Hematopoietic multipotent progenitor cell treated with erythropoietin and hydrocortisone succinate and interleukin-3 and kit ligand, for 4 days (in vitro differentiated cells): ENCODE results near the gene ECT2.
"Not testable (repeated sequence)": the region's sequence is repeated elsewhere in the genome, so short reads cannot be mapped to it uniquely, and the experiment has no call there.

ENCODE experiments used
- DNase-seq: peaks from one replicate; pipeline ENCODE4 v3.0.0-alpha.2; 2015

Gene ECT2

DNA sequence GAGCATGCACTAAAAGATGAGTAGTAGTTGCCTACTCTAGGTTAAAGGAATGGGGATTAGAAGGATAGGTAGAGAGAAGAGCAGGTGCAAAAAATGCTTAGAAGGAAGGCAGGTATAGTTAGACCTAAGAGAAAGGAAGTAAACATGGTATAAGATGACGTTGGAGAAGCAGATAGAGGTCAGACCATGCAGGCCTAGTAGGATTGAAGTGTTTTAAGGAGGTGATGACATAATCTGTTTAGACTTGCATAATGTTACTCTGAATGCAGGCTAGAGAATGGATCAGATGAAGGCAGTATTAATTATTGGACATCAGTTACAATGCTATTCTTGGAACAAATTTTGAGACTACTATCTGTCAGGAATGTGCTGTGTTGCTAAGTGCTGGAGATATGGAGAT lies 11.1 kb upstream of the ECT2 start:
- DNase-seq: no peak

DNA sequence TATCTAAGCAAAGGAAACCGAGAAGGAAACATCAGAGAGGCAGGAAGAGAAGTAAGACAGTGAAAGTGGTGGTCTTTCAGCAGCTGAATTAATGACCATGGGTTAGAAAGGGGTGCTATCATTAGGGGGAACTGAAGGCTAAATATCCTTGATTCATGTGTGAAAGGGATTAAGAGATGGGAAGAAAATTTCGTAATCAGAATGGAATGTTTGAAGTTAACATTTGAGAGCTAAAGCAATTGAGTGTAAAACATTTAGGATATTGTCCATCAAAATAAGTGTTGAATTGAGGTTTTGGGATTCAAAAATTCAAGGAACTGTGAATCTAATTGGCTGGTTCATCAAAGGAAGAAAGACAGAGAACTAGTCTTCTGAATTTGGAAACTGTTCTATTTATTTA lies 4.1 kb upstream of the ECT2 start:
- DNase-seq: no peak

DNA sequence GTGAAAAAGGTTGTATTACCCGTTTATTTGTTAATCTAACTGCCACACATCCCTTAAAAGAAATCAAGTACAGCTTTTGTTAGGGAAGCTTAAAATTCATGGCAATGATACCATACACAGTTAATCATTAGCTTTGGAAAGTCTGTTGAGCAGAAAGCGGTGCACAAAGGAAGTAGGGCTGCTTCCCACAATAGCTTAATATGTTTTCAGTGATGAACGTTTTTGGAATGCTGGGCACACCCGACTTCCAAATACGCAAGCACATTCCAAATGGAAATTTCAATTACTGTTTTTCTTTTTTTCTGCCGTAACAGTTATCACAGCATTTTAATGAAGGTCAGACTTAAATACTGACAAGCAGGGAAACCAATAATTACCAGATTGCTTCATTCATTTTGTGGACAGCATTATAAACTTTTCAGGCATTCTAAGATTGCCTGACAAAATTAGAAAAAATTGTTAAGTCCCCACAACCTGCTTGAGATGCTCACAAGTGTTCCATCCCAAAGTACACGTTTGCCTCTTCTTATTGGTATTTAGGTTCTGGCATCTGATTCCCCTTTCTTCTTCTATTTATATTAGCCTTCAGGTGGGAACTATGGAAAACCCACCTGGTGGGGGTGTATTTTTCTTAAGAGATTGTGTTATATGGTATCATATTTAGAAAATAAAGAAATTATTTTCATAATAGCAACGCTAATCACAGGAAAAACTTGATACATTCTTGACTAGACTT lies 1.1 kb upstream of the ECT2 start:
- DNase-seq: no peak

DNA sequence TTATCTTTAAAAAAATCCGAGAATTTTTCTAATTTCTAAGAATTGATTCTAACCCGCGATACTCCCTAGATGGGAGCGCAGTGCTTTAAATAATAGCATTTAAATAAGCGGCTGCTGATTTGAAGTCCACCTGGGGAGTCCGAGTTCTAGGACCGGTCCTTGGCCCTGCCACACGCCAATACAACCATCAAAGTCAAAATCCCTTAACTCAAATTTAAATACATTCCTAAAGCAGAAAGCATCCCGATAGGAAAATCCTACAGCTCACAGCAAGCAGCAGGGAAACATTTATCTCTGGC lies 508 bp upstream of the ECT2 start:
- no peak for DNase-seq

- DNase-seq: peak; percentile 82
These were observed 714 bp downstream of the ECT2 start for GRCh38 chr3:172751175-172751704.

GRCh38 chr3:172752651-172753050 lies 2.1 kb downstream of the ECT2 start:
- DNase-seq: no peak

- no peak for DNase-seq
These were observed 2.6 kb downstream of the ECT2 start for GRCh38 chr3:172753125-172753524.

GRCh38 chr3:172760416-172760815 lies 9.9 kb downstream of the ECT2 start:
- not testable (repeated sequence) for DNase-seq

DNA sequence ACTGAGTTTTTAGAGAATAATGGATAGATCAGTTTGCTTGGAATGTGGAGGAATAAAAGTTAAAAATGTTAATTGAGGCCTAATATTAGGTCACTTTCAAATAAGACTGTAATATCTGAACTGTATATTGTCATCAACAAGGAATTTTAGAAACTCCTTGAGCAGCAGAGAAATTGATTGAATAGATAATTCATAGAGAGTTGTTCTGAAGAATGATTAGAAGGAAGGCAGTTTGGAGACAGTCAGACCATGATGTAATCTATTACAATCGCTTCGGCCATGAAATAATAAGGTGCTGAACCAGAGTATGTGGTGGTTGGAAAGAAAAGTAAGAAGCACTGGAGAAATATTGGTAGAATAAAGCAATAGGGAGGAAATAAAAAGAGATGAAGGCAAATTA lies 15.7 kb downstream of the ECT2 start:
- no peak for DNase-seq

GRCh38 chr3:172766718-172767405 lies 16.3 kb downstream of the ECT2 start:
- no peak for DNase-seq

DNA sequence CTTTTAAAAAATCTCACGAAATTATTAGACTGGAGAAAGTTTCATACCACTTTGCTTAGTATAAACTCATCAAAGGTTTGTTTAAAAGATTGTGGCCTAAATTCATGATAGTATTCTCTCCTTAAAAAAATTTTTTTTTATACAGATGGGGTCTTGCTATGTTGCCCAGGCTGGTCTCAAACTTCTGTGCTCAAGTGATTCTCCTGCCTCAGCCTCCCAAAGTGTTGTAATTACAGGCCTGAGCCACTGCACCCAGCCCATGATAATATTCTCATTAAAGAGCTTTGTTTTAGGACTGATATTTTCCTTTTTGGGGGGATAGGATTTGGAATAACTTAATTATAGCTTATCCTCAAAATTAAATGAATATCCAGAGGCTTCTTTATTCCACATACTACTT lies 19.9 kb downstream of the ECT2 start:
- no peak for DNase-seq

DNA sequence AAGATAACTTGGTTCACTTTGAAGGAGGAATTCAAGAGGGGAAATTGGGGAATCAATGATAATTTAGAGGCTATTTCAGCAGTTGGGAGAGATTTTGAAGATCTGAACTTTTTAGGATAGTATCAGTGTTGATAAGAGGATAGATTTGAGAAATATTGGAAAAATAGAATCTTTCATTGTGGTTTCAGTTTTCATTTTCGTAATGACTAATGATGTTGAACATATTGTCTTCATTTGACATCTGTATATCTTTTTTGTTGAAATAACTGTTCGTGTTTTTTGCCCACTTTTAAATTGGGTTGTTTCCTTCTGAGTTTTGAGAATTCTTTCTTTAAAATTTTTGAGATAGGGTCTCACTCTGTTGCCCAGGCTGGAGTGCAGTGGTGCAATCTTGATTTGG lies 21.1 kb downstream of the ECT2 start:
- DNase-seq: no peak

DNA sequence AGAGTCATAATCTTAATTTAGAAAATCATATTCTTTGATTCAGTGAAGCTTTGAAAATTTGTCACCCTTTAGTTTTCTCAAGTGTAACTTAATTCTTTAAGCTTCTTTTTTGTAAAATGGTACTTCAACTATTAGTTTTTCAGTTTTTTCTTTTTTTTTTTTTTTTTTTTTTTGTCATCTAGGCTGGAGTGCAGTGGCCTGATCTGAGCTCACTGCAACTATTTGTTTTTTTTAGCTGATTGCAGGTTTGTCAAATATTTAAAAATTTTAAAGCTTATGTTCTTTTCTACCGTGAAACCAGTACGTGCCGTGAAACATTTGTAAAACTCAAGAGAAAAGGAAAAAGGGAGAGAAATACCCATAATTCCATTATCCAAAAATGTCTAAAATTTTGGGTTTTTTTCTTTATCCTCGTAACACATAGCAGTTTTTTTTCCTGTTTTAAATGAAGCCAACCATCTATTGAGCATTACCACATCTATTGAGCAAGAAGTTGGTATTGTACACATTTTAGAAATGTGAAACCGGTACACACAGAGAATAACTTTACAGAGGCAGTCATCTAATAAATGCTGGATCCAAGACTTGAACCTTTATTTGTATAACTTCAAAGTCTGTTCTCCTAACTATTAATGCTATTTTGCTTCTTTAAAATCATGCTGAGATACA lies 25.7 kb downstream of the ECT2 start:
- no peak for DNase-seq

GRCh38 chr3:172777901-172778300 lies 27.4 kb downstream of the ECT2 start:
- no peak for DNase-seq

GRCh38 chr3:172782235-172782634 lies 31.7 kb downstream of the ECT2 start:
- DNase-seq: no peak

- no peak for DNase-seq
These were observed 35.5 kb downstream of the ECT2 start for GRCh38 chr3:172786036-172786435.

DNA sequence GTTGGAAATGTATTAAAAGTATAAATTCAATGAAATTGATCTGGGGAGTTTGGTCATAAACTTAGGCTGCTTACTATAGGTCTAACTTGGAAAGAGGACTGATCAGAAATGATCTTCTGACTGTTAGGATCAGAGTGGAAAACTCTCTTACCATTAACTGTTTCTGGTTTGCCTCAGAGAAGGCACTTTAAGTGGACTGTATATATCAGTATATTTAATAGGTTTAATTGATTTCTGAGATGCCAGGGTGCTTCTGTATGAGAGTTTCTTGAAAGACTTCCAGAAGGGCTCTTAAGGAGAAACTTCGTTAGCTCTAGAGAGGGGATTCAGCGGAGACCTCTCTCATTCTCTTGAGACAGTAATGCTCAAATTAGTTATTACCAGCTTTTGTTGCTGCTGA lies 36.5 kb downstream of the ECT2 start:
- no peak for DNase-seq

DNA sequence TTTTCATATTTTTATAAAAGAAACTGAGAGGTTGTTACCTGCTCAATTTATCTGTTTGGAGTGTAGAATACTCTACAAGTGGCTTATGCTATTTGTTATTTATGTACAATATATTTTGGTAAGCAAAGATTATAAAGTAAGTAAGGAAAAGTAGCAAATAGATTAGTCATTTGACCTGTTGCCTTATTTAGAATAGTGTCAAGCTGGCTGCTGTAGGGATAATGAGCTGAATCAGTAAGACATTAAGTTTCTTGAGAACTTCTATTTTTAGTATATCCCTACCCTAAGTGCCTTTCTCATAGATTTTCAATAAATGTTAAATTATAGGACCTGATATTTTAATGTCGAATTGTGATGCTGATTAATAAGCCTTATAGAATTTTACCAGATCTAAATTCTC lies 37.2 kb downstream of the ECT2 start:
- DNase-seq: no peak

DNA sequence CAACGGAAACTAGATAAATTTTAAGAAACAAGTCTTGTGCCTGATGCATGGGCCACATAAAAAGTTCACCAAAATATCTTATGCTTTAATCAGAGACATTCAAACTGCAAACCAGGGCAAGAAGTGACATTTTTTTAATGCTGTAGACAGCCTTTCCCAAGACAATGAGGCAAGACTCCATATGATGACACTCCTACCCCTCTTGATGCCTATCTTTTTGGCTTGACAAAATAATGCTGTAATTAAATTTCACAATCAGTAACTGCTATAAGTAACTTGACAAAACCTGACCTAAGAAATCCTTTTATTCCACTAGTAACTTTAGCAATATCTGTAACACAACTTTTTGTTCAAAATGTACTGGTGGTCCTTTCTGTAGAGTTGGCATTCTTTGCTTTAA lies 48.7 kb downstream of the ECT2 start:
- peak; percentile 58 for DNase-seq

GRCh38 chr3:172800156-172800555 lies 49.6 kb downstream of the ECT2 start:
- no peak for DNase-seq

DNA sequence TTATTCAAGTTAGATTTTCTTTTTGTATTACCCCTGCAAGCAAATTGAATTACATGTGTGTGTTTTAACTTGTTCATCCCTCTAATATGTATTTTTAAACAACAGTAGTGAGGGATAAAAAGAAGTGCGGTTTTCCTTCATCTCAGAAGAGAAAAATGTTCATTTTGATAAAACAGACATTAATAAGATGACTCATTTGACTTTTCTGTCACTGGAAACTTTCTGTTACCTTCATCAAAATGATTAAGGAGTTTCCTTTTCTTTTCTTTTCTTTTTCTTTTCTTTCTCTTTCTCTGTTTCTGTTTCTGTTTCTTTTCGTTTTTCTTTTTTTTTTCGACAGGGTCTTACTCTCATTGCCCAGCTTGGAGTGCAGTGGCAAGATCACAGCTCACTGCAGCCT lies 53.0 kb downstream of the ECT2 start:
- no peak for DNase-seq

- no peak for DNase-seq
These were observed 53.8 kb downstream of the ECT2 start for GRCh38 chr3:172804323-172804722.

- peak; percentile 71 for DNase-seq
These were observed 58.5 kb downstream of the ECT2 start for GRCh38 chr3:172808969-172809546.

GRCh38 chr3:172811099-172811498 lies 60.6 kb downstream of the ECT2 start:
- DNase-seq: no peak
